ENCODE results near the gene PITX2.

DNA sequence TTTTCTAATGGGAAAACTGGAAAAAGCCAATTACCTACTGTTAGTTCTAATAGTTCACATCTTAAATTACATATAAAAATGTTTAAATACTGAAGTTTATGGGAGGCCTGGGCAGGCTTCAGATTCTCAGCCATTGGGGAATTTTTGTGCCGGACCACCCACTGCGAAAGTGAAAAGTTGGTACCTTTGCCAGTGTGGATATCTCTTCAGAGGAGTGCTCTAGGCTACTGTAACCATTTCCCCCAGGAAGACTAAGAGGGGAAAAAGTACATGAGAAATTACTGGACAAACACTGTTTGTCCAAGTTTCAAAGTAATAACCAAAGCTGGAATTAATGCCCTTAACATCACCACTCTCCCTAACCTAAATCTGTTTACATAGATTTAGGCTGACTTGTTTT is 20.8 kb downstream of the PITX2 start:
- TF ChIP-seq, protein P1, sequence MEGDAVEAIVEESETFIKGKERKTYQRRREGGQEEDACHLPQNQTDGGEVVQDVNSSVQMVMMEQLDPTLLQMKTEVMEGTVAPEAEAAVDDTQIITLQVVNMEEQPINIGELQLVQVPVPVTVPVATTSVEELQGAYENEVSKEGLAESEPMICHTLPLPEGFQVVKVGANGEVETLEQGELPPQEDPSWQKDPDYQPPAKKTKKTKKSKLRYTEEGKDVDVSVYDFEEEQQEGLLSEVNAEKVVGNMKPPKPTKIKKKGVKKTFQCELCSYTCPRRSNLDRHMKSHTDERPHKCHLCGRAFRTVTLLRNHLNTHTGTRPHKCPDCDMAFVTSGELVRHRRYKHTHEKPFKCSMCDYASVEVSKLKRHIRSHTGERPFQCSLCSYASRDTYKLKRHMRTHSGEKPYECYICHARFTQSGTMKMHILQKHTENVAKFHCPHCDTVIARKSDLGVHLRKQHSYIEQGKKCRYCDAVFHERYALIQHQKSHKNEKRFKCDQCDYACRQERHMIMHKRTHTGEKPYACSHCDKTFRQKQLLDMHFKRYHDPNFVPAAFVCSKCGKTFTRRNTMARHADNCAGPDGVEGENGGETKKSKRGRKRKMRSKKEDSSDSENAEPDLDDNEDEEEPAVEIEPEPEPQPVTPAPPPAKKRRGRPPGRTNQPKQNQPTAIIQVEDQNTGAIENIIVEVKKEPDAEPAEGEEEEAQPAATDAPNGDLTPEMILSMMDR (IDR thresholded peaks at IDR 0.05): no peak
- no peak for TF ChIP-seq POLR2A (IDR thresholded peaks at IDR 0.05)

Data from upper lobe of left lung (tissue), 4 donors.